Measurements from ENCODE around the gene SLC25A53. TPM values are rescaled to one million over a fixed set of nuclear protein-coding genes. Genes with fewer than 3 reads are reported as not detected.
"Not testable (repeated sequence)": the region's sequence is repeated elsewhere in the genome, so short reads cannot be mapped to it uniquely, and the experiment has no call there.

Gene SLC25A53
- total RNA-seq, 2 donors from 2014 or later: 6.1 to 8.7 TPM

DNA sequence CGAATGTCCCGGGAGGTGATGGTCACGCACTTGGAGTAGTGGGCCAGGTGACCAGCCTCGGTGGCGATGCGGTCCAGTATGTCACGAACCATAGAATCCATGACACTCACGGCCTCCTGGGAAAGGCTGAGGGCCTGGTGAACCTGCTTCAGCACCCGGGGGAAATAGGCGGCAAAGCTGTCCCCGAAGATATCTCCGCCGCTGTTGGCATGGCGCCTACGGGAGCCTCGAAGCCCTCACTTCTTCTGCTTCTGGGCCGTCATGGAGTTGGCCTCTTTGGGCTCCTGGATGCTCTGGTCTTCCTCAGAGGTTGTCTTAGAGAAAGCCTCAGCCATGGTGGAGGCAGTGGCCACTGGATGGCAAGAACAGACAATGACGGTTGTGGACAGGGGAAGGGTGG, 94.2 kb downstream of the SLC25A53 start:
- ATAC-seq (replicated peaks); H3K27ac Mint-ChIP-seq; H3K9me3 Mint-ChIP-seq; H3K36me3 Mint-ChIP-seq (ENCODE audit: low read depth); H3K27me3 Mint-ChIP-seq; H3K4me1 Mint-ChIP-seq; H3K4me3 Mint-ChIP-seq: not testable (repeated sequence)

DNA sequence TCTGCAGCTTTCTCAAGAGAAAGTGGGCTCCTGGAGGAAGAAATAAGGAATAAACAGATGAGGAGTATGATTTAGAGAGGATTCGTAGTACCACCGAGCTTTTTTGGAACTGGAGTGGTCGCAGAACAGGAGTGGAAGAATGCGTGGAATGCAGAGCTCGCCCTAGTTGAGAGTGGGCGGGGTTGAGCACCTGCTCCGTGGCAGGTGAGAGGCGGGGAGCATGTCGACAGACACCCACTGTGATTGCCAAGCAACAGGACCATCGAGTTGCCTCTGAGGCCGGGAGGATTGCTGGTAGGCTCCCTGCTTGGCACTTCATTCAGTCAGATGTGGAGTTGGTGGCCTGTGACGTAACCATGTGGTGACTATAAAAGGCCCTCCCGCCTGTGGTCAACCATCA, 101.9 kb downstream of the SLC25A53 start:
- H3K27me3 Mint-ChIP-seq; ATAC-seq (replicated peaks); H3K9me3 Mint-ChIP-seq; H3K4me3 Mint-ChIP-seq; H3K36me3 Mint-ChIP-seq (ENCODE audit: low read depth); H3K27ac Mint-ChIP-seq; H3K4me1 Mint-ChIP-seq: not testable (repeated sequence)

Other genes starting within 250 kb of the SLC25A53 start
- gene TMSB15B, start 194.4 kb downstream of the SLC25A53 start, total RNA-seq: 10 to 100 TPM in 1 of 2 donors, 1 to 10 TPM in 1; 9.0 to 11.1 TPM
- gene H2BW1, start 143.3 kb downstream of the SLC25A53 start, total RNA-seq: not detected
- not detected for gene H2BW2, start 117.1 kb downstream of the SLC25A53 start, total RNA-seq
- 1 to 10 TPM; 5.1 to 5.4 TPM for gene TMSB15C, start 80.8 kb downstream of the SLC25A53 start, total RNA-seq
- gene ZCCHC18, start 44.5 kb downstream of the SLC25A53 start, total RNA-seq: 1 to 10 TPM; 1.6 to 2.0 TPM
- gene FAM199X, start 9.4 kb upstream of the SLC25A53 start, total RNA-seq: 1 to 10 TPM; 9.6 TPM
- not detected for gene ESX1, start 97.9 kb upstream of the SLC25A53 start, total RNA-seq

Measured in activated T-helper 17 cell treated with anti-CD3 and anti-CD28 coated beads, Interleukin-2, amount 50 U/mL, for 72 hours (primary cell).